DOHH2 (cell line): ENCODE results near the gene CPEB1.

Experiments used
- H3F3A ChIP-seq: fragments of 200-600 bp; sonication (generic), shearing (Covaris generic); 2 replicates; pipeline ENCODE4 v1.6.0; 2016; ENCODE audit warnings: antibody characterized with exemption, mild to moderate bottlenecking; ENCODE audit not compliant: control insufficient read depth, insufficient read depth
- H3K27ac ChIP-seq: fragments of 200-600 bp; sonication (generic); 2 replicates; pipeline ENCODE4 v1.5.1; 2014; ENCODE audit warnings: low read depth, mild to moderate bottlenecking, low read length, moderate library complexity
- H3K27me3 ChIP-seq: fragments of 200-600 bp; sonication (generic); 2 replicates; pipeline ENCODE4 v1.6.1; 2014; ENCODE audit warnings: mild to moderate bottlenecking, low read length, mixed read lengths; ENCODE audit not compliant: control insufficient read depth
- H3K36me3 ChIP-seq: fragments of 200-600 bp; sonication (generic); 2 replicates; pipeline ENCODE4 v1.6.1; 2014; ENCODE audit warnings: mild to moderate bottlenecking, low read length, moderate library complexity, mixed read lengths; ENCODE audit not compliant: control insufficient read depth
- H3K4me1 ChIP-seq: fragments of 200-600 bp; sonication (generic); 2 replicates; pipeline ENCODE4 v1.6.1; 2014; ENCODE audit warnings: mild to moderate bottlenecking, low read length, mixed read lengths; ENCODE audit not compliant: control insufficient read depth
- H3K4me2 ChIP-seq: fragments of 200-600 bp; sonication (generic); 2 replicates; pipeline ENCODE4 v1.6.0; 2014; ENCODE audit warnings: mild to moderate bottlenecking, low read length, moderate library complexity
- H3K4me3 ChIP-seq: fragments of 200-600 bp; sonication (generic); 2 replicates; pipeline ENCODE4 v1.5.1; 2014; ENCODE audit warnings: mild to moderate bottlenecking, low read length, mixed read lengths
- H3K79me2 ChIP-seq: fragments of 200-600 bp; sonication (generic); 2 replicates; pipeline ENCODE4 v1.6.1; 2014; ENCODE audit warnings: mild to moderate bottlenecking, low read length, mixed read lengths; ENCODE audit not compliant: control insufficient read depth
- H3K9me2 ChIP-seq: fragments of 200-600 bp; sonication (generic); replicated peaks from 2 replicates; pipeline ENCODE4 v1.6.1; 2014; ENCODE audit warnings: mild to moderate bottlenecking, low read length, mixed read lengths; ENCODE audit not compliant: control insufficient read depth
- H3K9me3 ChIP-seq: fragments of 200-600 bp; sonication (generic); 2 replicates; pipeline ENCODE4 v1.6.1; 2014; ENCODE audit warnings: antibody characterized with exemption, low read length, mixed read lengths; ENCODE audit not compliant: control insufficient read depth, insufficient read depth
- H4K20me1 ChIP-seq: fragments of 200-600 bp; sonication (generic); 2 replicates; pipeline ENCODE4 v1.6.0; 2014; ENCODE audit warnings: low read depth, mild to moderate bottlenecking, antibody characterized with exemption, low read length, moderate library complexity; ENCODE audit not compliant: control insufficient read depth, insufficient read depth
- EZH2phosphoT487 ChIP-seq: fragments of 200-600 bp; sonication (generic); IDR thresholded peaks from 2 replicates; pipeline ENCODE4 v1.6.1; 2017; ENCODE audit warnings: borderline replicate concordance, mild to moderate bottlenecking, antibody characterized with exemption, low read length, moderate library complexity, mixed read lengths
- TF ChIP-seq, protein P1 (sequence below): fragments of 200-600 bp; sonication (generic); IDR thresholded peaks from one replicate; pipeline ENCODE4 v1.5.1; 2014; ENCODE audit warnings: antibody characterized with exemption, mild to moderate bottlenecking, low read depth, low read length; ENCODE audit not compliant: poor library complexity, severe bottlenecking

The CPEB1 gene

DNA sequence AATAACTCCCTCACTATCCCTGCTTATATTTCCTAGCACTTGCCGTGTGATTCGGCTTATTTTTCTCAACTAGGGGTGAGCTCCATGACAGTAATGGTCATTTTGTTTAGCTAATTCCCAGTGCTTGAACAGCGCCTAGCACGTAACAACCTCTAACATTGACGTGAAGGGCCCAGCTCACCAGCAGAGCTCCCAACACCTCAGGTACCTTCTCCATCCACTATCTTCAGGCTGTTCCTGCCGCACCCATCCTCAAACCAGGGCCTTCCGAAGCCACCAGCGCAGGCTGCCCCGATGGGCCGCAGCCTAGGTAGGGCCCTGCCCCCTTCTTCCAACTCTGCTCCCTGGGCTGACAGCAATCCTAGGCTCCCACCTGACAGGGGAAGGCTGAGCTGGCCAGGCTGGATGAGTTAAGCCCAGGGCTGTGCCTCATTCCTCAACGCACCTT lies 106.2 kb downstream of the CPEB1 start:
- Histone ChIP-seq H3K27ac (peak overlapping the region; percentile 59), H3K9me2 (no peaks in the 10 kb centered on the region), H3K4me3 (peak overlapping the region; percentile 86), H3K4me2 (peak overlapping the region; percentile 98), H4K20me1 (peaks cover 27% of the 10 kb centered on the region), H3K27me3 (peaks cover 6% of the 10 kb centered on the region), H3F3A (peaks cover 39% of the 10 kb centered on the region), H3K9me3 (no peaks in the 10 kb centered on the region), H3K36me3 (peaks cover 48% of the 10 kb centered on the region), H3K4me1 (peaks cover 26% of the 10 kb centered on the region), H3K79me2 (peaks cover 51% of the 10 kb centered on the region)
- TF ChIP-seq, protein P1, sequence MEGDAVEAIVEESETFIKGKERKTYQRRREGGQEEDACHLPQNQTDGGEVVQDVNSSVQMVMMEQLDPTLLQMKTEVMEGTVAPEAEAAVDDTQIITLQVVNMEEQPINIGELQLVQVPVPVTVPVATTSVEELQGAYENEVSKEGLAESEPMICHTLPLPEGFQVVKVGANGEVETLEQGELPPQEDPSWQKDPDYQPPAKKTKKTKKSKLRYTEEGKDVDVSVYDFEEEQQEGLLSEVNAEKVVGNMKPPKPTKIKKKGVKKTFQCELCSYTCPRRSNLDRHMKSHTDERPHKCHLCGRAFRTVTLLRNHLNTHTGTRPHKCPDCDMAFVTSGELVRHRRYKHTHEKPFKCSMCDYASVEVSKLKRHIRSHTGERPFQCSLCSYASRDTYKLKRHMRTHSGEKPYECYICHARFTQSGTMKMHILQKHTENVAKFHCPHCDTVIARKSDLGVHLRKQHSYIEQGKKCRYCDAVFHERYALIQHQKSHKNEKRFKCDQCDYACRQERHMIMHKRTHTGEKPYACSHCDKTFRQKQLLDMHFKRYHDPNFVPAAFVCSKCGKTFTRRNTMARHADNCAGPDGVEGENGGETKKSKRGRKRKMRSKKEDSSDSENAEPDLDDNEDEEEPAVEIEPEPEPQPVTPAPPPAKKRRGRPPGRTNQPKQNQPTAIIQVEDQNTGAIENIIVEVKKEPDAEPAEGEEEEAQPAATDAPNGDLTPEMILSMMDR = no peak
- no peak for TF ChIP-seq EZH2phosphoT487

DNA sequence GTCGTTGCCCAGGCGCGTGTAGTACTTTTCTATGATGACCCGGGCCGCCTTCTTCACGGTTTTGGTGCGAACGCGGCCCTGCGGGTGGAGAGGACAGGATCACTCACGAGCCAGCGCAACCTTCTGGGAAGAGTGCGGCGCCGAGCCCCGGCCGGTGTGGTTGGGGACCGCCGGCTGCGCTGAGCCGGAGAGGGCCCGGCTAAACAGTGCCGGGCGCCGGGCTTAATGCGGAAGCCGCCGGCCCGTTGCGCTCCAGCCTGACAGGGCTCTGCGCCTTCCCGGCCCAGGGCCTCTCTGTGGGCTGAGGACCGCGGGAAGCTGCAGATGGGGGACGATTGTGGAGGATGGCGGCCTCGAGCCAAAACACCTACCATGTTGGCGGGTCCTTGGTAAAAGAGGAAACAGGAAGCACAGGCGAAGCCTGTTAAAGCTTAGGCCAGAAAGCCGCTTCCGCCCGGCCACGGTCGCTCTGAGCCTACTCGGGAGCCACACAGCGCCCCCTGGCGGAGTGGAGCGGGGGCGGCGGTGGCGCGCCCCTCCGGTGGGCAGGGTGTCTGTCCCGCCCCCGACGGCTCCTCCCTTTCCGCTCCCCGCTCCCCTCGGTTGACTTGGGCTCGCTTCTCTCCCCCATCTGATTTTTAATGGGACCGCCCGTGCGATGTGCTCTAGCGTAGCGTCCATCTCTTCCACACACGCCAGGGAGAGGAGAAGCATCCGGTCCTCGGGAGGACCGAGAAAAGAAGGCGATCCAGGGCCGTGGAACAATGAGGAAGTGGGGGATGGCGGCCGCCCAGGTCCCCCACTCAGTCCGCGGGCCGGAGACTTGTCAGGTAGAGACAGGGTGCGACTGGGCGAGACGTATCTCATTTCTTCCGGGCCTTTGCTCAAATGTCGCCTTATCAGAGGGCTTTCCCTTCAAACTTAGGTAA lies 106.8 kb downstream of the CPEB1 start, which contains the start of gene RPS17:
RPS17 (minus strand) TSS at position 403 of the 929 bp plus-strand sequence; CDS start at position 374, 29 bp downstream.
- peaks cover under 1% of the 10 kb centered on the region; the same call in 1 of the 2 replicates for H3K27me3 ChIP-seq
- peak within 1 kb of the TSS; percentile 81 for H3K27ac ChIP-seq
- no peaks in the 10 kb centered on the region for H3K9me3 ChIP-seq
- peaks cover 54% of the 10 kb centered on the region for H3K36me3 ChIP-seq
- H3F3A ChIP-seq = peaks cover 46% of the 10 kb centered on the region
- peaks cover 27% of the 10 kb centered on the region for H4K20me1 ChIP-seq
- no peaks in the 10 kb centered on the region for H3K9me2 ChIP-seq
- no peak for TF ChIP-seq EZH2phosphoT487
- TF ChIP-seq, protein P1 = peak; percentile 90
- H3K4me2 ChIP-seq = peak within 1 kb of the TSS; percentile 98
- peaks cover 53% of the 10 kb centered on the region for H3K79me2 ChIP-seq
- H3K4me3 ChIP-seq = peak within 1 kb of the TSS; percentile 86
- peaks cover 26% of the 10 kb centered on the region for H3K4me1 ChIP-seq

DNA sequence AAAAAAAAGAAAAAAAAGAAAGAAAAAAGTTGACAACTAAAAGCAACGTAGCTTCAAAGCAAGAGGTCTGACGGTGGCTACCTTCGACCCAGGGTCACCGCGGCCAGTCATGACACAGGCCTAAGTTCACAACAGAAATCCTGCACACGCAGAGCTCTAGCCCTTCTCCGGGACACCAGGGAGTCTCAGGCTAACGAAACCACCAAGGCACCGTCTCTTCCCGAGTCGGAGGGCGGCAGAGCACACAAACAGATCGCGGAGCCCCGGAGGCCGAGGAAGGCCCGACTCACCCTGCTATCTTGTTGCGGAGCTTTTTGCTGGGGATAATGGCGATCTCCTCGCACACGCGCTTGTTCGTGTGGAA lies 107.5 kb downstream of the CPEB1 start:
- peaks cover 26% of the 10 kb centered on the region for H3K4me1 ChIP-seq
- peaks cover 53% of the 10 kb centered on the region for H3K79me2 ChIP-seq
- H3K4me2 ChIP-seq = peak overlapping the region; percentile 91
- peaks cover 27% of the 10 kb centered on the region for H4K20me1 ChIP-seq
- H3K9me2 ChIP-seq = no peaks in the 10 kb centered on the region
- peaks cover 48% of the 10 kb centered on the region for H3F3A ChIP-seq
- H3K4me3 ChIP-seq = peak overlapping the region; percentile 86
- H3K9me3 ChIP-seq = no peaks in the 10 kb centered on the region
- TF ChIP-seq EZH2phosphoT487 = no peak
- TF ChIP-seq, protein P1 = no peak
- H3K27me3 ChIP-seq = no peaks in the 10 kb centered on the region
- H3K36me3 ChIP-seq = peaks cover 56% of the 10 kb centered on the region
- peak overlapping the region; percentile 81 for H3K27ac ChIP-seq
